HG03095 (cell line): Measurements from ENCODE around the gene ROPN1L.
"Not testable (repeated sequence)": the region's sequence is repeated elsewhere in the genome, so short reads cannot be mapped to it uniquely, and the experiment has no call there.

Experiments used
- ATAC-seq: cut with Tn5 transposase; IDR thresholded peaks from one replicate; pipeline ENCODE4 v1.9.1; 2021; ENCODE audit warnings: moderate library complexity; ENCODE audit not compliant: unreplicated experiment

Gene ROPN1L

GRCh38 chr5:10497554-10497953 is 55.9 kb downstream of the ROPN1L start:
- no peak for ATAC-seq

GRCh38 chr5:10498350-10498749 is 56.7 kb downstream of the ROPN1L start:
- ATAC-seq = no peak

GRCh38 chr5:10499066-10499465 is 57.4 kb downstream of the ROPN1L start:
- no peak for ATAC-seq

- no peak for ATAC-seq
These were observed 58.1 kb downstream of the ROPN1L start for GRCh38 chr5:10499776-10500175.

- ATAC-seq = no peak
These were observed 59.0 kb downstream of the ROPN1L start for GRCh38 chr5:10500669-10501068.

GRCh38 chr5:10501554-10502075 is 59.9 kb downstream of the ROPN1L start:
- ATAC-seq = no peak

GRCh38 chr5:10502130-10502529 is 60.5 kb downstream of the ROPN1L start:
- no peak for ATAC-seq

GRCh38 chr5:10502578-10502977 is 60.9 kb downstream of the ROPN1L start:
- no peak for ATAC-seq

- no peak for ATAC-seq
These were observed 61.6 kb downstream of the ROPN1L start for GRCh38 chr5:10503321-10503720.

GRCh38 chr5:10503997-10504793 is 62.5 kb downstream of the ROPN1L start:
- no peak for ATAC-seq

- ATAC-seq = peak; percentile 80
These were observed 63.9 kb downstream of the ROPN1L start for GRCh38 chr5:10505517-10506095.

- no peak for ATAC-seq
These were observed 64.9 kb downstream of the ROPN1L start for GRCh38 chr5:10506535-10506934.

GRCh38 chr5:10507575-10508096 is 66.0 kb downstream of the ROPN1L start:
- ATAC-seq = no peak

- ATAC-seq = no peak
These were observed 67.9 kb downstream of the ROPN1L start for GRCh38 chr5:10509575-10509974.

- ATAC-seq = no peak
These were observed 70.3 kb downstream of the ROPN1L start for GRCh38 chr5:10511741-10512640.

GRCh38 chr5:10513501-10514442 is 72.1 kb downstream of the ROPN1L start:
- ATAC-seq = no peak

- ATAC-seq = not testable (repeated sequence)
These were observed 72.9 kb downstream of the ROPN1L start for GRCh38 chr5:10514572-10514971.
